Endothelial cell of umbilical vein (primary cell): Measurements from ENCODE around the gene SLC1A1. TPM values are rescaled to one million over a fixed set of nuclear protein-coding genes. Genes with fewer than 3 reads are reported as not detected.

Experiments
- BruUV-seq: library from RNA; stranded (reverse); fragments of 400-500 nt; replicated peaks from 2 replicates; lab custom pipeline; 2021; lab: Mats Ljungman, UMichigan
- CTCF ChIA-PET: fragments of 300-600, 350-600 bp; sonication (Branson Sonifier 250); formaldehyde crosslinking; loops from one replicate; lab custom pipeline; 2021; ENCODE audit warnings: antibody characterized with exemption, inconsistent platforms; lab: Charles Lee
- POLR2A ChIA-PET: fragments of 300-600, 350-600 bp; sonication (Branson Sonifier 250); formaldehyde crosslinking; loops from one replicate; lab custom pipeline; 2021; ENCODE audit warnings: antibody characterized with exemption, inconsistent platforms; lab: Charles Lee
- DNase-seq: peaks from one replicate; pipeline ENCODE4 v3.0.0-alpha.2; 2011; ENCODE audit warnings: low read depth, low spot score
- FAIRE-seq: peaks from 2 replicates; lab custom pipeline; 2011; peaks lifted over from hg19 to GRCh38; lab: Jason Lieb, UNC
- H2AFZ ChIP-seq: 2 replicates; pipeline ENCODE4 v1.6.0; 2012; ENCODE audit warnings: low read depth, low read length, control low read depth, inconsistent platforms
- H3K27ac ChIP-seq: 2 replicates; pipeline ENCODE4 v1.5.1; 2011; ENCODE audit warnings: low read depth, mild to moderate bottlenecking, control low read depth, low read length, moderate library complexity; ENCODE audit not compliant: insufficient read depth
- H3K27me3 ChIP-seq, 2 experiments: 2 replicates each; pipeline versions ENCODE4 v1.6.0 to v1.6.1; 2011; ENCODE audit warnings: low read length in 2 of 2, mixed read lengths in 1 of 2; ENCODE audit not compliant: control insufficient read depth in 2 of 2, insufficient read depth in 2 of 2
- H3K36me3 ChIP-seq, 2 experiments: 2 replicates in 1 of 2; 3 replicates in 1 of 2; pipeline ENCODE4 v1.5.1; 2011; ENCODE audit warnings: low read length in 2 of 2, mild to moderate bottlenecking in 1 of 2, moderate library complexity in 1 of 2; ENCODE audit not compliant: control insufficient read depth in 2 of 2, insufficient read depth in 2 of 2; ENCODE audit errors: extremely low read depth in 1 of 2
- H3K4me1 ChIP-seq: 3 replicates; pipeline ENCODE4 v1.5.1; 2011; ENCODE audit warnings: mild to moderate bottlenecking, low read length; ENCODE audit not compliant: control insufficient read depth, insufficient read depth; ENCODE audit errors: extremely low read depth
- H3K4me2 ChIP-seq: 2 replicates; pipeline ENCODE4 v1.6.1; 2011; ENCODE audit warnings: low read length, control low read depth, mixed read lengths; ENCODE audit not compliant: insufficient read depth
- H3K4me3 ChIP-seq, 3 experiments: fragments of 200-600 bp in 1 of 3; sonication (generic), shearing (Covaris generic) in 1 of 3; replicated peaks in 1 of 3; 2 replicates each; pipeline ENCODE4 v1.5.1; 2011 to 2016; ENCODE audit warnings: control low read depth in 3 of 3, low read length in 3 of 3, mild to moderate bottlenecking in 2 of 3, inconsistent platforms in 1 of 3, low read depth in 1 of 3, moderate library complexity in 1 of 3; ENCODE audit not compliant: insufficient read depth in 1 of 3
- H3K79me2 ChIP-seq: 2 replicates; pipeline ENCODE4 v1.6.0; 2012; ENCODE audit warnings: low read length, inconsistent platforms; ENCODE audit not compliant: control insufficient read depth, insufficient read depth
- H3K9ac ChIP-seq: replicated peaks from 2 replicates; pipeline ENCODE3; 2011; ENCODE audit warnings: low read length, control low read depth; ENCODE audit not compliant: insufficient read depth; ENCODE audit errors: extremely low read depth
- H3K9me1 ChIP-seq: replicated peaks from 3 replicates; pipeline ENCODE4 v1.6.0; 2011; ENCODE audit warnings: mild to moderate bottlenecking, low read length; ENCODE audit not compliant: control insufficient read depth, insufficient read depth; ENCODE audit errors: extremely low read depth
- H3K9me3 ChIP-seq: replicated peaks from 2 replicates; pipeline ENCODE4 v1.5.1; 2012; ENCODE audit warnings: low read length, inconsistent platforms; ENCODE audit not compliant: control insufficient read depth, insufficient read depth
- H4K20me1 ChIP-seq: replicated peaks from 2 replicates; pipeline ENCODE3; 2011; ENCODE audit warnings: mild to moderate bottlenecking, low read length; ENCODE audit not compliant: control insufficient read depth, insufficient read depth; ENCODE audit errors: extremely low read depth
- EZH2 ChIP-seq: IDR thresholded peaks from 2 replicates; pipeline ENCODE4 v1.6.1; 2012; ENCODE audit warnings: borderline replicate concordance, low read depth, mild to moderate bottlenecking, moderate library complexity, low read length, inconsistent platforms; ENCODE audit not compliant: severe bottlenecking
- FOS ChIP-seq: IDR thresholded peaks from 2 replicates; pipeline ENCODE4 v1.6.1; 2011; ENCODE audit warnings: mild to moderate bottlenecking, low read length, moderate library complexity, borderline replicate concordance; ENCODE audit not compliant: insufficient read depth
- GATA2 ChIP-seq: IDR thresholded peaks from 2 replicates; pipeline ENCODE4 v1.7.0; 2011; ENCODE audit warnings: low read depth, mild to moderate bottlenecking, moderate library complexity, mixed read lengths, low read length; ENCODE audit not compliant: insufficient read length, insufficient read depth
- JUN ChIP-seq: IDR thresholded peaks from 2 replicates; pipeline ENCODE4 v1.6.1; 2011; ENCODE audit warnings: borderline replicate concordance, low read depth; ENCODE audit not compliant: insufficient read length, insufficient read depth
- MYC ChIP-seq: IDR thresholded peaks from one replicate; pipeline ENCODE4 v1.6.1; 2011; ENCODE audit warnings: mild to moderate bottlenecking, low read depth, low read length
- POLR2A ChIP-seq: IDR thresholded peaks from 2 replicates; pipeline ENCODE4 v1.6.1; 2012; ENCODE audit warnings: low read depth, mild to moderate bottlenecking, control low read depth, low read length
- POLR2AphosphoS5 ChIP-seq: IDR thresholded peaks from 2 replicates; pipeline ENCODE4 v1.6.1; 2012; ENCODE audit warnings: low read depth, mild to moderate bottlenecking, control low read depth, low read length, moderate library complexity; ENCODE audit not compliant: insufficient read depth
- dilution Hi-C: fragments of 300-500 bp; cut with MboI; formaldehyde crosslinking; loops from one replicate; pipeline ENCODE4 v1.15.0; 2019; ENCODE audit warnings: low sequenced_read_pairs; ENCODE audit not compliant: extremely low pct_ligation_motif_present
- intact Hi-C: fragments of 100-400 bp; cut with micrococcal nuclease; formaldehyde crosslinking; loops from one replicate; pipeline ENCODE4 v1.10.0; 2022
- polyA plus RNA-seq, 4 experiments: library from polyadenylated mRNA; depleted of rRNA in 3 of 4; stranded (reverse) in 3 of 4; unstranded in 1 of 4; fragments of >200 nt; gene quantifications; 2 replicates each; pipeline versions ENCODE4 v1.2.1 to v1.2.3, GENCODE V29; 2011 to 2012; ENCODE audit warnings: missing spikeins in 1 of 4
- total RNA-seq: library from RNA; stranded (reverse); gene quantifications from 2 replicates; pipeline ENCODE4 v1.2.3, GENCODE V29; 2021
- TF ChIP-seq, protein P1 (sequence below), 2 donors: IDR thresholded peaks; 1 replicate in 1 of 2; 2 replicates in 1 of 2; pipeline ENCODE4 v1.5.1; 2011; ENCODE audit warnings: low read length in 2 of 2, mild to moderate bottlenecking in 2 of 2, moderate library complexity in 2 of 2, control low read depth in 1 of 2, inconsistent platforms in 1 of 2, low read depth in 1 of 2; ENCODE audit not compliant: insufficient read depth in 1 of 2; ENCODE audit errors: extremely low read depth in 1 of 2
- TF ChIP-seq, protein P2 (sequence below): IDR thresholded peaks from 2 replicates; pipeline ENCODE4 v1.6.1; 2011; ENCODE audit not compliant: insufficient read depth, insufficient read length

SLC1A1 gene
- total and polyA plus RNA-seq, 2 donors (not counting 3 experiments of a cell fraction or from before 2014, with no cell fraction given): 5.8 to 8.3 TPM

DNA sequence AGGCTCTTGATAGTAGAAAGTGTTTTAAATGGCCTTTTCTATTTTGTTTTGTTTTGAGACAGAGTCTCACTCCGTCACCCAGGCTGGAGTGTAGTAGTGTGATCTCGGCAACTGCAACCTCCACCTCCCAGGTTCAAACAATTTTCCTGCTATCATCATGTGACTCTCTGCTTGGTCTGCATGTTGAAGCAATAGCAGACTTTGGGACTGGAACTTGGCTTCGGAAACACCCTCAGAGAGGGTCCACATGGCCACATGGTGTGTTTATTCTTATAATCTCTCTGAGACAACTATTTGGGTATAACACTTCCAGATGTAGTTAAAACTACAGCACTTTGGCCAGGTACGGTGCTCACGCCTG is 10.9 kb downstream of the SLC1A1 start:
- TF ChIP-seq, protein P1, sequence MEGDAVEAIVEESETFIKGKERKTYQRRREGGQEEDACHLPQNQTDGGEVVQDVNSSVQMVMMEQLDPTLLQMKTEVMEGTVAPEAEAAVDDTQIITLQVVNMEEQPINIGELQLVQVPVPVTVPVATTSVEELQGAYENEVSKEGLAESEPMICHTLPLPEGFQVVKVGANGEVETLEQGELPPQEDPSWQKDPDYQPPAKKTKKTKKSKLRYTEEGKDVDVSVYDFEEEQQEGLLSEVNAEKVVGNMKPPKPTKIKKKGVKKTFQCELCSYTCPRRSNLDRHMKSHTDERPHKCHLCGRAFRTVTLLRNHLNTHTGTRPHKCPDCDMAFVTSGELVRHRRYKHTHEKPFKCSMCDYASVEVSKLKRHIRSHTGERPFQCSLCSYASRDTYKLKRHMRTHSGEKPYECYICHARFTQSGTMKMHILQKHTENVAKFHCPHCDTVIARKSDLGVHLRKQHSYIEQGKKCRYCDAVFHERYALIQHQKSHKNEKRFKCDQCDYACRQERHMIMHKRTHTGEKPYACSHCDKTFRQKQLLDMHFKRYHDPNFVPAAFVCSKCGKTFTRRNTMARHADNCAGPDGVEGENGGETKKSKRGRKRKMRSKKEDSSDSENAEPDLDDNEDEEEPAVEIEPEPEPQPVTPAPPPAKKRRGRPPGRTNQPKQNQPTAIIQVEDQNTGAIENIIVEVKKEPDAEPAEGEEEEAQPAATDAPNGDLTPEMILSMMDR (IDR thresholded peaks at IDR 0.05; ENCODE audit: extremely low read depth in 1 of 2, insufficient read depth in 1 of 2, low read depth in 1 of 2, low read length in 2 of 2): no peak
- no peak for TF ChIP-seq JUN
- TF ChIP-seq POLR2A: no peak
- TF ChIP-seq FOS: no peak
- TF ChIP-seq, protein P2, sequence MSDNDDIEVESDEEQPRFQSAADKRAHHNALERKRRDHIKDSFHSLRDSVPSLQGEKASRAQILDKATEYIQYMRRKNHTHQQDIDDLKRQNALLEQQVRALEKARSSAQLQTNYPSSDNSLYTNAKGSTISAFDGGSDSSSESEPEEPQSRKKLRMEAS: no peak
- no peak for TF ChIP-seq EZH2
- no peak for TF ChIP-seq POLR2AphosphoS5
- no peak for TF ChIP-seq GATA2
- no peak for TF ChIP-seq MYC
- no TSS peak for BruUV-seq
- H3K9me1 ChIP-seq: no peaks in the 10 kb centered on the region
- no peak overlapping the region for H2AFZ ChIP-seq
- H3K79me2 ChIP-seq: peaks cover 14% of the 10 kb centered on the region
- H3K27me3 ChIP-seq: no peaks in the 10 kb centered on the region
- no peak overlapping the region for H3K4me2 ChIP-seq
- no peak overlapping the region for H3K4me3 ChIP-seq
- POLR2A ChIA-PET: no interaction called here
- no peaks in the 10 kb centered on the region for H4K20me1 ChIP-seq
- no peak overlapping the region for H3K9ac ChIP-seq
- FAIRE-seq: no peak
- DNase-seq: no peak
- no peak overlapping the region for H3K27ac ChIP-seq
- intact Hi-C loops (loop anchor here (1.0 kb wide), 1 partner anchor 43 kb away; no protein-coding TSS in a partner anchor), dilution Hi-C loops (no loop called here)
- no peaks in the 10 kb centered on the region for H3K36me3 ChIP-seq
- CTCF ChIA-PET: interaction anchor here (1.4 kb wide), 1 partner anchor 11 kb away, joined by 3 read pairs; the partner anchor contains the start of gene SLC1A1
- no peaks in the 10 kb centered on the region for H3K9me3 ChIP-seq
- peaks cover 8% of the 10 kb centered on the region for H3K4me1 ChIP-seq
